GM18526 (cell line): ENCODE data around the gene MAPKAPK2.

Experiments used
- POLR2A ChIP-seq: IDR thresholded peaks from 3 replicates; pipeline ENCODE4 v1.6.1; 2011; ENCODE audit not compliant: insufficient read length; ENCODE audit errors: extremely low read depth

MAPKAPK2 gene

GRCh38 chr1:206715120-206715519, 30.4 kb downstream of the MAPKAPK2 start:
- no peak for TF ChIP-seq POLR2A

- no peak for TF ChIP-seq POLR2A
Observed at GRCh38 chr1:206715552-206716158, 30.9 kb downstream of the MAPKAPK2 start.

- no peak for TF ChIP-seq POLR2A
Observed at GRCh38 chr1:206716159-206716869, 31.6 kb downstream of the MAPKAPK2 start.

- TF ChIP-seq POLR2A, result no peak
Observed at GRCh38 chr1:206716870-206717673, 32.4 kb downstream of the MAPKAPK2 start.

GRCh38 chr1:206717674-206717989, 32.9 kb downstream of the MAPKAPK2 start:
- no peak for TF ChIP-seq POLR2A

GRCh38 chr1:206719169-206719839, 34.6 kb downstream of the MAPKAPK2 start:
- no peak for TF ChIP-seq POLR2A

GRCh38 chr1:206721454-206721853, 36.7 kb downstream of the MAPKAPK2 start:
- TF ChIP-seq POLR2A, result no peak

GRCh38 chr1:206722751-206723461, 38.2 kb downstream of the MAPKAPK2 start:
- no peak for TF ChIP-seq POLR2A

- no peak for TF ChIP-seq POLR2A
Observed at GRCh38 chr1:206723462-206723804, 38.7 kb downstream of the MAPKAPK2 start.

GRCh38 chr1:206723805-206724472, 39.2 kb downstream of the MAPKAPK2 start:
- TF ChIP-seq POLR2A, result no peak

GRCh38 chr1:206725109-206725963, 40.6 kb downstream of the MAPKAPK2 start:
- no peak for TF ChIP-seq POLR2A

GRCh38 chr1:206727981-206728696, 43.4 kb downstream of the MAPKAPK2 start:
- TF ChIP-seq POLR2A, result no peak

- TF ChIP-seq POLR2A, result no peak
Observed at GRCh38 chr1:206728697-206728987, 43.9 kb downstream of the MAPKAPK2 start.
